ENCODE results near the gene SPEF2.
"Not testable (repeated sequence)": the region's sequence is repeated elsewhere in the genome, so short reads cannot be mapped to it uniquely, and the experiment has no call there.

Gene SPEF2

GRCh38 chr5:35660451-35660850 is 42.8 kb downstream of the SPEF2 start:
- no peak for DNase-seq

- DNase-seq: no peak
These were observed 46.9 kb downstream of the SPEF2 start for GRCh38 chr5:35664584-35664983.

- no peak for DNase-seq
These were observed 47.4 kb downstream of the SPEF2 start for GRCh38 chr5:35665096-35665495.

GRCh38 chr5:35668319-35668718 is 50.7 kb downstream of the SPEF2 start:
- DNase-seq: peak; percentile 11

- DNase-seq: no peak
These were observed 51.1 kb downstream of the SPEF2 start for GRCh38 chr5:35668794-35669193.

- no peak for DNase-seq
These were observed 54.1 kb downstream of the SPEF2 start for GRCh38 chr5:35671541-35672295.

- DNase-seq: not testable (repeated sequence)
These were observed 54.6 kb downstream of the SPEF2 start for GRCh38 chr5:35672296-35672655.

GRCh38 chr5:35672995-35673394 is 55.3 kb downstream of the SPEF2 start:
- DNase-seq: peak; percentile 22

GRCh38 chr5:35674049-35674448 is 56.4 kb downstream of the SPEF2 start:
- DNase-seq: no peak

- no peak for DNase-seq
These were observed 57.7 kb downstream of the SPEF2 start for GRCh38 chr5:35675392-35675791.

GRCh38 chr5:35677878-35678277 is 60.2 kb downstream of the SPEF2 start:
- no peak for DNase-seq

- no peak for DNase-seq
These were observed 61.0 kb downstream of the SPEF2 start for GRCh38 chr5:35678661-35679060.

GRCh38 chr5:35679357-35679756 is 61.7 kb downstream of the SPEF2 start:
- no peak for DNase-seq

GRCh38 chr5:35681911-35682310 is 64.2 kb downstream of the SPEF2 start:
- DNase-seq: no peak

GRCh38 chr5:35683466-35683865 is 65.8 kb downstream of the SPEF2 start:
- no peak for DNase-seq

GRCh38 chr5:35685161-35685560 is 67.5 kb downstream of the SPEF2 start:
- no peak for DNase-seq

GRCh38 chr5:35687961-35688360 is 70.3 kb downstream of the SPEF2 start:
- DNase-seq: no peak

- DNase-seq: no peak
These were observed 76.8 kb downstream of the SPEF2 start for GRCh38 chr5:35694481-35694880.

- no peak for DNase-seq
These were observed 80.6 kb downstream of the SPEF2 start for GRCh38 chr5:35698047-35698808.

GRCh38 chr5:35707659-35708058 is 90.0 kb downstream of the SPEF2 start:
- no peak for DNase-seq

- DNase-seq: no peak
These were observed 92.0 kb downstream of the SPEF2 start for GRCh38 chr5:35709688-35710087.

GRCh38 chr5:35717718-35718117 is 100.1 kb downstream of the SPEF2 start:
- DNase-seq: no peak

- no peak for DNase-seq
These were observed 118.1 kb downstream of the SPEF2 start for GRCh38 chr5:35735718-35736117.

- DNase-seq: peak; percentile 69
These were observed 118.6 kb downstream of the SPEF2 start for GRCh38 chr5:35736280-35736679.

Data from stimulated activated CD4-positive, alpha-beta T cell treated with anti-CD3 and anti-CD28 coated beads, Interleukin-15, amount 100 ng/mL, for 24 hours (primary cell).